K562 (cell line): ENCODE data around the gene UFSP1. TPM values are rescaled to one million over a fixed set of nuclear protein-coding genes. Genes with fewer than 3 reads are reported as not detected.

ENCODE experiments used
- ETV1 ChIP-seq: fragments of 450-650 bp; conservative IDR thresholded peaks from 2 replicates; pipeline ENCODE4 v1.6.1; 2016; ENCODE audit warnings: missing genetic modification characterization, control low read depth, low read depth, missing compliant biosample characterization
- FOXJ2 ChIP-seq: fragments of 200-800 bp; sonication (Bioruptor generic); IDR thresholded peaks from 2 replicates; pipeline ENCODE4 v1.6.1; 2016; ENCODE audit warnings: missing genetic modification characterization, missing compliant biosample characterization
- HSF4 ChIP-seq: fragments of 250-450 bp; sonication (Bioruptor Pico); IDR thresholded peaks from 2 replicates; pipeline ENCODE4 v2.1.2; 2022; ENCODE audit warnings: mild to moderate bottlenecking, moderate library complexity, borderline replicate concordance
- IRF2 ChIP-seq: sonication (generic); formaldehyde crosslinking; IDR thresholded peaks from 2 replicates; pipeline ENCODE4 v1.8.1; 2022; ENCODE audit warnings: mild to moderate bottlenecking, missing genetic modification reagents
- JUND ChIP-seq, 2 experiments: IDR thresholded peaks; 2 replicates in 1 of 2; 3 replicates in 1 of 2; pipeline ENCODE4 v1.6.1; 2011; ENCODE audit warnings: borderline replicate concordance in 2 of 2, low read depth in 2 of 2, low read length in 2 of 2, improper control_type of control experiment in 1 of 2, missing biosample characterization in 1 of 2, missing genetic modification characterization in 1 of 2, missing genetic modification reagents in 1 of 2
- KDM2B ChIP-seq: fragments of 250-450 bp; sonication (Bioruptor Pico); IDR thresholded peaks from 2 replicates; pipeline ENCODE4 v1.8.0; 2021; ENCODE audit warnings: mild to moderate bottlenecking, moderate library complexity
- MTA3 ChIP-seq: fragments of 450-650 bp; formaldehyde crosslinking; IDR thresholded peaks from 2 replicates; pipeline ENCODE4 v1.6.1; 2017; ENCODE audit warnings: mild to moderate bottlenecking, borderline replicate concordance
- MYBL2 ChIP-seq, 2 experiments: fragments of 450-650 bp in 1 of 2; sonication (generic) in 1 of 2; formaldehyde crosslinking in 1 of 2; IDR thresholded peaks; 2 replicates each; pipeline versions ENCODE4 v1.6.1 to v1.8.1; 2017 to 2022; ENCODE audit warnings: borderline replicate concordance in 1 of 2, inconsistent platforms in 1 of 2, low read depth in 1 of 2, mild to moderate bottlenecking in 1 of 2, missing genetic modification reagents in 1 of 2, moderate library complexity in 1 of 2
- NR3C1 ChIP-seq: sonication (generic); formaldehyde crosslinking; IDR thresholded peaks from 2 replicates; pipeline ENCODE4 v1.8.1; 2022; ENCODE audit warnings: missing genetic modification reagents
- PRMT5 ChIP-seq: sonication (generic); formaldehyde crosslinking; IDR thresholded peaks from 2 replicates; pipeline ENCODE4 v1.5.0; 2020; ENCODE audit warnings: missing genetic modification reagents
- RBM15 ChIP-seq: fragments of 200-400 bp; formaldehyde crosslinking; IDR thresholded peaks from 2 replicates; pipeline ENCODE4 v1.6.1; 2018; ENCODE audit warnings: mild to moderate bottlenecking, low read length, moderate library complexity; ENCODE audit not compliant: insufficient read depth
- ZNF551 ChIP-seq: fragments of 250-450 bp; sonication (Bioruptor Pico); IDR thresholded peaks from 2 replicates; pipeline ENCODE4 v1.5.0; 2021; ENCODE audit warnings: mild to moderate bottlenecking, moderate library complexity
- ZNF717 ChIP-seq: fragments of 250-450 bp; sonication (Bioruptor Pico); IDR thresholded peaks from 2 replicates; pipeline ENCODE4 v1.5.0; 2021
- polyA plus RNA-seq, 8 experiments: library from polyadenylated mRNA; depleted of rRNA in 4 of 8; stranded (reverse) in 5 of 8; unstranded in 3 of 8; fragments of >200 nt; fragmentation: Nextera tagmentation in 2 of 8; fragmentation: Illumina TruSeq in 1 of 8; extraction: Ambion mirVana in 2 of 8; extraction: Trizol in 1 of 8; gene quantifications; 2 replicates each; pipeline versions ENCODE4 v1.2.1 to v1.2.3, GENCODE V29; 2011 to 2014; ENCODE audit warnings: inconsistent platforms in 1 of 8, missing spikeins in 1 of 8
- total RNA-seq, 7 experiments: library from RNA; depleted of rRNA in 6 of 7; stranded (reverse); fragments of >200 nt in 6 of 7; fragmentation: Illumina TruSeq in 2 of 7; extraction: Trizol in 2 of 7; gene quantifications; 2 replicates each; pipeline versions ENCODE4 v1.2.1 to v1.2.3, GENCODE V29; 2011 to 2021; ENCODE audit warnings: low replicate concordance in 1 of 7
- TF ChIP-seq, protein P1 (sequence below): fragments of 450-650 bp; IDR thresholded peaks from 2 replicates; pipeline ENCODE4 v1.6.1; 2016; ENCODE audit warnings: antibody characterized with exemption
- TF ChIP-seq, protein P2 (sequence below): fragments of 150-350 bp; conservative IDR thresholded peaks from 2 replicates; pipeline ENCODE4 v1.6.1; 2014; ENCODE audit warnings: low read length
- TF ChIP-seq, protein P3 (sequence below), 2 experiments: fragments of 450-650 bp; conservative IDR thresholded peaks; 2 replicates each; pipeline ENCODE4 v1.6.1; 2017; ENCODE audit warnings: mild to moderate bottlenecking in 2 of 2, moderate library complexity in 2 of 2
- TF ChIP-seq, protein P4 (sequence below): fragments of 450-650 bp; formaldehyde crosslinking; IDR thresholded peaks from 2 replicates; pipeline ENCODE4 v1.4.0; 2022; ENCODE audit warnings: missing genetic modification characterization
- TF ChIP-seq, protein P5 (sequence below): fragments of 450-650 bp; IDR thresholded peaks from one replicate; pipeline ENCODE4 v1.6.1; 2018; ENCODE audit warnings: mild to moderate bottlenecking, moderate library complexity; ENCODE audit not compliant: partially characterized antibody

The UFSP1 gene
- total and polyA plus RNA-seq, 9 of the 15 experiments (the other 6 are each of a cell fraction or from before 2014, with no cell fraction given), result 0.50 to 18.8 (median 2.1) TPM

DNA sequence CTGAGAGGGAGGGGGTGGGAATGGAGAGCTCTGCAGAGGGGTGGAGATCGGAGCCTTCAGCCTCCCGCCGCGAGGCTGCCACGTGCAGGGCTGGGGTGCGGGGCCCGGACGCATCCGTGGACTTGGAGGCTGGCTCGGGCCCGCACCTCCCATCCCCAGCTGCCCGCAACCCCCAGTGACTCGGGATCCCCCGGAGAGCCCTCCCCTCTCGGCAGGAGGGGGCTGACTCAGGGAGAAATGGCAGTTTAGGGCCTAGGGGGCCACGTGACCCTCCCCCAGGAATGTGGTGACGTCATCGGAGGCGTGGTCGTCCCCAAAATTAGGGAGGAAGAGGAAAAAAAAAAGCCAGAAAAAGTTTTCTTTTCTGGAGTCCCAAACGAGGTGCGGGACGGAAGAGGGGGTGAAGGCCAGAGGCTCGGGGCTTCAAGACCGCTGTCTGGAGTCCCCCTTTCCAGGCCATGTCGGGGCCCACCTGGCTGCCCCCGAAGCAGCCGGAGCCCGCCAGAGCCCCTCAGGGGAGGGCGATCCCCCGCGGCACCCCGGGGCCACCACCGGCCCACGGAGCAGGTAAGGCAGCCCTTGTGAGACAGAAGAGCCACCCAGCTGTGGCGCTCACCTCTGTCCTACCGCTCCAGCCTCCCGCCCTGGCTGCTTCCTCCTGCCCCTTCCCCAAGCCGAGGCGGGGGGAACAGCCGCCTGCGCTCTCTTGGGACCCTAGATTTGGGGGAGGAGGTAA lies 22.3 kb downstream of the UFSP1 start, which contains the start of gene TRIP6 (continued):
- TF ChIP-seq, protein P1, sequence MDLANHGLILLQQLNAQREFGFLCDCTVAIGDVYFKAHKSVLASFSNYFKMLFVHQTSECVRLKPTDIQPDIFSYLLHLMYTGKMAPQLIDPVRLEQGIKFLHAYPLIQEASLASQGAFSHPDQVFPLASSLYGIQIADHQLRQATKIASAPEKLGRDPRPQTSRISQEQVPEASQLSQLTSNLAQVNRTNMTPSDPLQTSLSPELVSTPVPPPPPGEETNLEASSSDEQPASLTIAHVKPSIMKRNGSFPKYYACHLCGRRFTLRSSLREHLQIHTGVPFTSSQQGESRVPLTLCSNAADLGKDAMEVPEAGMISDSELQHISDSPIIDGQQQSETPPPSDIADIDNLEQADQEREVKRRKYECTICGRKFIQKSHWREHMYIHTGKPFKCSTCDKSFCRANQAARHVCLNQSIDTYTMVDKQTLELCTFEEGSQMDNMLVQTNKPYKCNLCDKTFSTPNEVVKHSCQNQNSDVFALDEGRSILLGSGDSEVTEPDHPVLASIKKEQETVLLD, result peak; percentile 39; the same call in 1 of the 2 replicates
- TF ChIP-seq, protein P2, sequence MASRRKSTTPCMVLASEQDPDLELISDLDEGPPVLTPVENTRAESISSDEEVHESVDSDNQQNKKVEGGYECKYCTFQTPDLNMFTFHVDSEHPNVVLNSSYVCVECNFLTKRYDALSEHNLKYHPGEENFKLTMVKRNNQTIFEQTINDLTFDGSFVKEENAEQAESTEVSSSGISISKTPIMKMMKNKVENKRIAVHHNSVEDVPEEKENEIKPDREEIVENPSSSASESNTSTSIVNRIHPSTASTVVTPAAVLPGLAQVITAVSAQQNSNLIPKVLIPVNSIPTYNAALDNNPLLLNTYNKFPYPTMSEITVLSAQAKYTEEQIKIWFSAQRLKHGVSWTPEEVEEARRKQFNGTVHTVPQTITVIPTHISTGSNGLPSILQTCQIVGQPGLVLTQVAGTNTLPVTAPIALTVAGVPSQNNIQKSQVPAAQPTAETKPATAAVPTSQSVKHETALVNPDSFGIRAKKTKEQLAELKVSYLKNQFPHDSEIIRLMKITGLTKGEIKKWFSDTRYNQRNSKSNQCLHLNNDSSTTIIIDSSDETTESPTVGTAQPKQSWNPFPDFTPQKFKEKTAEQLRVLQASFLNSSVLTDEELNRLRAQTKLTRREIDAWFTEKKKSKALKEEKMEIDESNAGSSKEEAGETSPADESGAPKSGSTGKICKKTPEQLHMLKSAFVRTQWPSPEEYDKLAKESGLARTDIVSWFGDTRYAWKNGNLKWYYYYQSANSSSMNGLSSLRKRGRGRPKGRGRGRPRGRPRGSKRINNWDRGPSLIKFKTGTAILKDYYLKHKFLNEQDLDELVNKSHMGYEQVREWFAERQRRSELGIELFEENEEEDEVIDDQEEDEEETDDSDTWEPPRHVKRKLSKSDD, result no peak
- TF ChIP-seq, protein P3, sequence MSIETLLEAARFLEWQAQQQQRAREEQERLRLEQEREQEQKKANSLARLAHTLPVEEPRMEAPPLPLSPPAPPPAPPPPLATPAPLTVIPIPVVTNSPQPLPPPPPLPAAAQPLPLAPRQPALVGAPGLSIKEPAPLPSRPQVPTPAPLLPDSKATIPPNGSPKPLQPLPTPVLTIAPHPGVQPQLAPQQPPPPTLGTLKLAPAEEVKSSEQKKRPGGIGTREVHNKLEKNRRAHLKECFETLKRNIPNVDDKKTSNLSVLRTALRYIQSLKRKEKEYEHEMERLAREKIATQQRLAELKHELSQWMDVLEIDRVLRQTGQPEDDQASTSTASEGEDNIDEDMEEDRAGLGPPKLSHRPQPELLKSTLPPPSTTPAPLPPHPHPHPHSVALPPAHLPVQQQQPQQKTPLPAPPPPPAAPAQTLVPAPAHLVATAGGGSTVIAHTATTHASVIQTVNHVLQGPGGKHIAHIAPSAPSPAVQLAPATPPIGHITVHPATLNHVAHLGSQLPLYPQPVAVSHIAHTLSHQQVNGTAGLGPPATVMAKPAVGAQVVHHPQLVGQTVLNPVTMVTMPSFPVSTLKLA (conservative IDR thresholded peaks at IDR 0.05), result peak; percentile 98 to 99
- TF ChIP-seq, protein P4, sequence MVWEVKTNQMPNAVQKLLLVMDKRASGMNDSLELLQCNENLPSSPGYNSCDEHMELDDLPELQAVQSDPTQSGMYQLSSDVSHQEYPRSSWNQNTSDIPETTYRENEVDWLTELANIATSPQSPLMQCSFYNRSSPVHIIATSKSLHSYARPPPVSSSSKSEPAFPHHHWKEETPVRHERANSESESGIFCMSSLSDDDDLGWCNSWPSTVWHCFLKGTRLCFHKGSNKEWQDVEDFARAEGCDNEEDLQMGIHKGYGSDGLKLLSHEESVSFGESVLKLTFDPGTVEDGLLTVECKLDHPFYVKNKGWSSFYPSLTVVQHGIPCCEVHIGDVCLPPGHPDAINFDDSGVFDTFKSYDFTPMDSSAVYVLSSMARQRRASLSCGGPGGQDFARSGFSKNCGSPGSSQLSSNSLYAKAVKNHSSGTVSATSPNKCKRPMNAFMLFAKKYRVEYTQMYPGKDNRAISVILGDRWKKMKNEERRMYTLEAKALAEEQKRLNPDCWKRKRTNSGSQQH (CRISPR knock-in tag), result no peak
- TF ChIP-seq JUND (IDR thresholded peaks at IDR 0.05; ENCODE audit: borderline replicate concordance, low read depth, low read length) (peak; percentile 100), JUND (tag; IDR thresholded peaks at IDR 0.05; ENCODE audit: borderline replicate concordance, low read depth, low read length) (peak; percentile 99), PRMT5 (CRISPR knock-in tag) (no peak), FOXJ2 (no peak), ZNF551 (no peak), IRF2 (CRISPR knock-in tag) (no peak), MTA3 (peak; percentile 87; the same call in 1 of the 2 replicates), HSF4 (CRISPR knock-in tag) (no peak), RBM15 (no peak), KDM2B (CRISPR knock-in tag) (no peak; the same call in 1 of the 2 replicates), MYBL2 (IDR thresholded peaks at IDR 0.05; ENCODE audit: low read depth) (no peak), MYBL2 (CRISPR knock-in tag; IDR thresholded peaks at IDR 0.05; ENCODE audit: borderline replicate concordance) (no peak), NR3C1 (no peak), ETV1 (peak; percentile 49; the same call in 1 of the 2 replicates), ZNF717 (CRISPR knock-in tag) (no peak)
- TF ChIP-seq, protein P5, sequence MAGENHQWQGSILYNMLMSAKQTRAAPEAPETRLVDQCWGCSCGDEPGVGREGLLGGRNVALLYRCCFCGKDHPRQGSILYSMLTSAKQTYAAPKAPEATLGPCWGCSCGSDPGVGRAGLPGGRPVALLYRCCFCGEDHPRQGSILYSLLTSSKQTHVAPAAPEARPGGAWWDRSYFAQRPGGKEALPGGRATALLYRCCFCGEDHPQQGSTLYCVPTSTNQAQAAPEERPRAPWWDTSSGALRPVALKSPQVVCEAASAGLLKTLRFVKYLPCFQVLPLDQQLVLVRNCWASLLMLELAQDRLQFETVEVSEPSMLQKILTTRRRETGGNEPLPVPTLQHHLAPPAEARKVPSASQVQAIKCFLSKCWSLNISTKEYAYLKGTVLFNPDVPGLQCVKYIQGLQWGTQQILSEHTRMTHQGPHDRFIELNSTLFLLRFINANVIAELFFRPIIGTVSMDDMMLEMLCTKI, result no peak
